GM12874 (cell line): ENCODE results near the gene ZNF512.

Source experiments
- TF ChIP-seq, protein P1 (sequence below): IDR thresholded peaks from 2 replicates; pipeline ENCODE4 v1.5.1; 2011; ENCODE audit warnings: low read depth, mild to moderate bottlenecking, control low read depth, low read length, moderate library complexity; ENCODE audit not compliant: insufficient read depth

Gene ZNF512

GRCh38 chr2:27652790-27653189 is 69.9 kb downstream of the ZNF512 start:
- TF ChIP-seq, protein P1, sequence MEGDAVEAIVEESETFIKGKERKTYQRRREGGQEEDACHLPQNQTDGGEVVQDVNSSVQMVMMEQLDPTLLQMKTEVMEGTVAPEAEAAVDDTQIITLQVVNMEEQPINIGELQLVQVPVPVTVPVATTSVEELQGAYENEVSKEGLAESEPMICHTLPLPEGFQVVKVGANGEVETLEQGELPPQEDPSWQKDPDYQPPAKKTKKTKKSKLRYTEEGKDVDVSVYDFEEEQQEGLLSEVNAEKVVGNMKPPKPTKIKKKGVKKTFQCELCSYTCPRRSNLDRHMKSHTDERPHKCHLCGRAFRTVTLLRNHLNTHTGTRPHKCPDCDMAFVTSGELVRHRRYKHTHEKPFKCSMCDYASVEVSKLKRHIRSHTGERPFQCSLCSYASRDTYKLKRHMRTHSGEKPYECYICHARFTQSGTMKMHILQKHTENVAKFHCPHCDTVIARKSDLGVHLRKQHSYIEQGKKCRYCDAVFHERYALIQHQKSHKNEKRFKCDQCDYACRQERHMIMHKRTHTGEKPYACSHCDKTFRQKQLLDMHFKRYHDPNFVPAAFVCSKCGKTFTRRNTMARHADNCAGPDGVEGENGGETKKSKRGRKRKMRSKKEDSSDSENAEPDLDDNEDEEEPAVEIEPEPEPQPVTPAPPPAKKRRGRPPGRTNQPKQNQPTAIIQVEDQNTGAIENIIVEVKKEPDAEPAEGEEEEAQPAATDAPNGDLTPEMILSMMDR = no peak

DNA sequence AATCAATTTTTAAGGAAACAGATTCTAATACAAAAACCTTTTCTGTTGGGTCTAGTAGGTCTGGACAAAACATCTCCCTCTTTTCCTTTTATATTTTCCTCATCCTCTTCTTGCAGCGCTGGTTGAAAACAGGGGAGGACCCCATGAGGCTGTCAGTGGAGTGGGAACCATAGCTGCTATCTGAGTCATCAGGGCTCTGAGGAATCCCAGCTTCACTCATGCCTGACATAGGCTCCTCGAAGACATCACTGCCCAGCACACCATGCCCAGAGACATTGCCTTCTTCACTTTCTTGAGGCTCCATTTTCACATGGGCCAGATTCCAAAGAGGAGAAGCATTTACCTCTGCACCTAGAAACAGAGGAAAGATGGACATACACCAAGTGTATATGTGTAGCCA is 70.6 kb downstream of the ZNF512 start:
- TF ChIP-seq, protein P1 = no peak

DNA sequence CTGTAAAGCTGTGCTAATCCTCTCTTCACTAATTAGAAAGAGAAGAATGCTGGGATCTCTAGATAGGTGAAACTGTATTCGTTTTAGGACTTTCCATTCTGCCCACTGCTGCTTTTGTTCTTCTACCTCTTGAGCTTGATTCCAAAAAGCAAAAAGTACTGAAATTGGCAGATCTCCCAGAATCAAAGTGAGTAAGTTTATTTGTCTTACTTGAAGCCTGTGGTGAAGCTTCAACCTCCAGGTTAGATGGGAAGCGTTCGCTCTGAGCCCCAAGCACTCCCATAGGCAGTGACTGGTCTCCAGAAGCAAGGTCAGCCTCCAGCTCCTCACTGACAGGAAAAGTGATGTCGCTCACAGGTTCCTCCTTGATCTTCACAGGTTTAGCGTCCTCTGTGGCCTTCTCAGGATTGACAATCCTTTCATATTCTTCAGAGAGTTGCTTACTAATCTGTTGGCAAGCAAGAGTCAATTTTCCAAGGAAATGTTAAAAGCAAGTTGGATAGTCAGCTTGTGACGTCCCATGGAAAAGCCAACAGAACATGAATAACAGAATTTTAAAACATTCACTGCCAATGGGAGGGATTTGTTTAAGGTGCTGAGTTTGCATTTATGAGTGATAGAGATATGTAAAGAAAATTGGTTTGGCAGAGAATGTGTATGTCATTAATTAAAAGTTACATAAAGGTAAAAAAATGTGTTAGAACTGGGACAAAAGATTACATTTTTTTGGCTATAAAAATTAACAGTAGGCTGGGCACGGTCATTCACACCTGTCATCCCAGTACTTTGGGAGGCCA is 72.5 kb downstream of the ZNF512 start:
- TF ChIP-seq, protein P1 = no peak

GRCh38 chr2:27661371-27661770 is 78.5 kb downstream of the ZNF512 start:
- TF ChIP-seq, protein P1 = no peak

GRCh38 chr2:27663285-27664153 is 80.7 kb downstream of the ZNF512 start, which contains the start of the genes SLC4A1AP and SUPT7L:
SLC4A1AP (plus strand) TSS chr2:27663889; CDS start chr2:27663915, 26 bp downstream.
SUPT7L (minus strand) TSS chr2:27663614; CDS start chr2:27662192, 1,422 bp downstream.
- TF ChIP-seq, protein P1 = no peak

- TF ChIP-seq, protein P1 = no peak
Observed at GRCh38 chr2:27664154-27664574, 81.3 kb downstream of the ZNF512 start.
